Left renal pelvis (tissue), 4 donors: ENCODE data around the gene FAM222A. TPM values are rescaled to one million over a fixed set of nuclear protein-coding genes. Genes with fewer than 3 reads are reported as not detected.
A peak's percentile ranks its signal among the peaks of the same experiment; 100 is the strongest.

Source experiments
- DNase-seq, 4 donors: peaks; one replicate each; pipeline ENCODE4 v3.0.0-alpha.2; 2013; ENCODE audit warnings: low read depth in 4 of 4, low spot score in 3 of 4
- polyA plus RNA-seq, 4 donors: library from polyadenylated mRNA; unstranded; fragments of 120-200 nt; gene quantifications; one replicate each; pipeline ENCODE4 v1.2.1, GENCODE V29; 2013; ENCODE audit not compliant: insufficient read length in 4 of 4

Gene FAM222A
- polyA plus RNA-seq, result 10 to 100 TPM in 1 of 4 donors, 1 to 10 TPM in 3; 2.1 to 10.1 (median 6.5) TPM

GRCh38 chr12:109713187-109714070 lies at the start of gene FAM222A:
Gene FAM222A (plus strand): TSS chr12:109713825. CDS start chr12:109744147, 30,322 bp downstream.
- peak; percentile 91 to 94 (median 93) for DNase-seq

- no peak for DNase-seq
These were observed 49.2 kb upstream of the FAM222A start for GRCh38 chr12:109664402-109664801.

GRCh38 chr12:109666068-109666467 lies 47.6 kb upstream of the FAM222A start:
- DNase-seq, result no peak

GRCh38 chr12:109670731-109671130 lies 42.9 kb upstream of the FAM222A start:
- no peak for DNase-seq

GRCh38 chr12:109671502-109671901 lies 42.1 kb upstream of the FAM222A start:
- no peak for DNase-seq

GRCh38 chr12:109673379-109673778 lies 40.2 kb upstream of the FAM222A start:
- no peak for DNase-seq

GRCh38 chr12:109673884-109674283 lies 39.7 kb upstream of the FAM222A start:
- DNase-seq, result no peak

- DNase-seq, result no peak
These were observed 38.2 kb upstream of the FAM222A start for GRCh38 chr12:109675411-109675810.

GRCh38 chr12:109677279-109677691 lies 36.3 kb upstream of the FAM222A start:
- no peak for DNase-seq

- no peak for DNase-seq
These were observed 34.9 kb upstream of the FAM222A start for GRCh38 chr12:109678719-109679118.

GRCh38 chr12:109679501-109680263 lies 33.9 kb upstream of the FAM222A start:
- DNase-seq, result peak in 1 of 4 donors; percentile 68

GRCh38 chr12:109680264-109681005 lies 33.2 kb upstream of the FAM222A start:
- no peak for DNase-seq

GRCh38 chr12:109681986-109682707 lies 31.5 kb upstream of the FAM222A start:
- no peak for DNase-seq

- DNase-seq, result no peak
These were observed 30.9 kb upstream of the FAM222A start for GRCh38 chr12:109682708-109683060.

GRCh38 chr12:109683316-109683715 lies 30.3 kb upstream of the FAM222A start:
- DNase-seq, result no peak

- DNase-seq, result no peak
These were observed 27.8 kb upstream of the FAM222A start for GRCh38 chr12:109685574-109686447.

GRCh38 chr12:109686523-109686922 lies 27.1 kb upstream of the FAM222A start:
- no peak for DNase-seq

GRCh38 chr12:109687250-109687649 lies 26.4 kb upstream of the FAM222A start:
- DNase-seq, result no peak

- DNase-seq, result no peak
These were observed 24.2 kb upstream of the FAM222A start for GRCh38 chr12:109689426-109689825.
